Measurements from ENCODE around the gene TIMM17B.

TIMM17B gene

DNA sequence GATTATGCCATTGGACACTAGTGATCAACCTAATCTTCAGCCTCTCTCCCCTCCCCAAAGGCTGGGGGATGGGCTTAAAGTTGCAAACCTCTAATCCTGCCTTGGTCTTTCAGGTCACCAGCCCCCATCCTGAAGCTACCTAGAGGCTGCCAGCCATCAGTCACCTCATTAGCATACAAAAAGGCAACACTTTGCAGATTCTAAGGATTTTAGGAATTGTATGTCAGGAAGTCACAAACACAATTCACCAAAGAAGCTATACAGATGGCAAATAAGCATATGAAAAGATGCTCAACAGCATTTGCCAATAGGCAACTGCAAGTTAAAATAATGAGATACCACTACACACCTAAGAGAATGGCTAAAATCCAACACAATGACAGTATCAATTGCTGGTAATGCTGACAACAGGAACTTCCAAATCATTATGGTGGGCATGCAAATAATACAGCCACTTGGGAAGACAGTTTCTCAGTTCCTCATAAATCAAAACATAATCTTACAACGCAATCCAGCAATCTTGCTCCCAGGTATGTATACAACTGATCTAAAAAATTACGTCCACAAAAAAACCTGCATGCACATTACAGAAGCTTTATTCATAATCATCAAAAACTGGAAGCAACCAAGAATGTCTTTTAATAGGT, 30.3 kb upstream of the TIMM17B start:
- in situ Hi-C loops (cut with MboI; ENCODE audit: low sequenced_read_pairs, unreplicated experiment): no loop called here
- TF ChIP-seq, protein P1, sequence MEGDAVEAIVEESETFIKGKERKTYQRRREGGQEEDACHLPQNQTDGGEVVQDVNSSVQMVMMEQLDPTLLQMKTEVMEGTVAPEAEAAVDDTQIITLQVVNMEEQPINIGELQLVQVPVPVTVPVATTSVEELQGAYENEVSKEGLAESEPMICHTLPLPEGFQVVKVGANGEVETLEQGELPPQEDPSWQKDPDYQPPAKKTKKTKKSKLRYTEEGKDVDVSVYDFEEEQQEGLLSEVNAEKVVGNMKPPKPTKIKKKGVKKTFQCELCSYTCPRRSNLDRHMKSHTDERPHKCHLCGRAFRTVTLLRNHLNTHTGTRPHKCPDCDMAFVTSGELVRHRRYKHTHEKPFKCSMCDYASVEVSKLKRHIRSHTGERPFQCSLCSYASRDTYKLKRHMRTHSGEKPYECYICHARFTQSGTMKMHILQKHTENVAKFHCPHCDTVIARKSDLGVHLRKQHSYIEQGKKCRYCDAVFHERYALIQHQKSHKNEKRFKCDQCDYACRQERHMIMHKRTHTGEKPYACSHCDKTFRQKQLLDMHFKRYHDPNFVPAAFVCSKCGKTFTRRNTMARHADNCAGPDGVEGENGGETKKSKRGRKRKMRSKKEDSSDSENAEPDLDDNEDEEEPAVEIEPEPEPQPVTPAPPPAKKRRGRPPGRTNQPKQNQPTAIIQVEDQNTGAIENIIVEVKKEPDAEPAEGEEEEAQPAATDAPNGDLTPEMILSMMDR (IDR thresholded peaks at IDR 0.05; ENCODE audit: borderline replicate concordance, control extremely low read depth, extremely low read depth, insufficient read depth, missing control alignments): no peak
- DNase-seq (ENCODE audit: low spot score): no peak

DNA sequence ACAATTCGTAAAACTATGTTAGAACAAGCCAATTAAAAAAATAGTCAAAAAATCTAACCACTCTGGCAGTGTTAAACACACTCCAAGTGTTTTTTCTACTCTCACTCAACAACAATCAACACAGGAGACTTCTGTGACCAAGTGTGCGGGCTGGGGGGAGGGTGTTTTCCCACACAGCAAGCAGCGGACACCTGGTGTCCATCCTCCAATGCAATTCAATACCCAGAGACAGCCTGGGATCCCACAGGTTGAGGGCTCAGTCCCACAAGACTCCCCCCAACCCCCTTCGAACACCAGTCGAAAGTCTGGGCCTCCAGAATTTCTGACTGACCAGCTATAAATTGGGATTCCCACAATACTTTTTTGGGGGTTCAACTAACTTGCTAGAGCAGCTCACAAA, 29.6 kb upstream of the TIMM17B start:
- no peak for DNase-seq (ENCODE audit: low spot score)
- TF ChIP-seq, protein P1 (IDR thresholded peaks at IDR 0.05; ENCODE audit: borderline replicate concordance, control extremely low read depth, extremely low read depth, insufficient read depth, missing control alignments): no peak
- in situ Hi-C loops (cut with MboI; ENCODE audit: low sequenced_read_pairs, unreplicated experiment): no loop called here

DNA sequence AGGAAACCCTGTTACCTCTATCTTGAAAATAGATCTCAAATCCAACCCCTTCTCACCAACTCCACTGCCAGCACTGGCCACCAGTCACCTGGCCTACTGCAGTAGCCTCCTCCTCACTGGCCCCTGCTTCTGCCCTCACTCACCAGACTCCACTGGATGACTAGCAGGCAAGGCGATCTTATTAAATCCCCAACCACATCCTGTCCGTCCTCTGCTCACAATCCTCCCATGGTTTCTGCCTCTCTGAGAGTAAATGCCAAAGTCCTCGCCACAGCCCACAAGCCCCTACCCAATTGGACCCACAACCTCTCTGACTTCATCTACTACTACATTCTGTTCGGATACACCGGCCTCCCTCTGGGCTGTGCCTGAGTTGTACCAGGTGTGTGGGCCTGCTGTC, 26.7 kb upstream of the TIMM17B start:
- TF ChIP-seq, protein P1 (IDR thresholded peaks at IDR 0.05; ENCODE audit: borderline replicate concordance, control extremely low read depth, extremely low read depth, insufficient read depth, missing control alignments): no peak
- DNase-seq (ENCODE audit: low spot score): no peak
- in situ Hi-C loops (cut with MboI; ENCODE audit: low sequenced_read_pairs, unreplicated experiment): no loop called here

DNA sequence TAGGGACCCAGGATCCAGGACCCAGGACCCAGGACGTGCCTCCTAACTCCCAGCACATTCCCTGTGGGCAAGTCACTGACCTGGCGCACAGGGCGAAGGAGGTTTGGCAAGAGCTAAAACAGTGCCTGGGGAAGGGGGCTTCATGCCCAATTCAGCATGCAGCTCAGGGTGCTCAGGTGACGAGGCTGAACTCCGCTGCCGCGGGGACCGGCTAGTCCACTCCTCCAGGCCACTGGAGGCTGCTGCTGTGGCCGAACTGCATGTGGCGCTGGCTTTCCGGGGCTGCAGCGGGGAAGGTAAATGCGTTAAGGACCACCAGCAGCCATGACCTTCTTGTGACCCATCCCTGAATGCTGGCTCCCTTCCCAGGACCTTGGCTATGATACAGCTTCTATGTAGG, 26.2 kb upstream of the TIMM17B start:
- TF ChIP-seq, protein P1 (IDR thresholded peaks at IDR 0.05; ENCODE audit: borderline replicate concordance, control extremely low read depth, extremely low read depth, insufficient read depth, missing control alignments): no peak
- in situ Hi-C loops (cut with MboI; ENCODE audit: low sequenced_read_pairs, unreplicated experiment): no loop called here
- DNase-seq (ENCODE audit: low spot score): no peak

DNA sequence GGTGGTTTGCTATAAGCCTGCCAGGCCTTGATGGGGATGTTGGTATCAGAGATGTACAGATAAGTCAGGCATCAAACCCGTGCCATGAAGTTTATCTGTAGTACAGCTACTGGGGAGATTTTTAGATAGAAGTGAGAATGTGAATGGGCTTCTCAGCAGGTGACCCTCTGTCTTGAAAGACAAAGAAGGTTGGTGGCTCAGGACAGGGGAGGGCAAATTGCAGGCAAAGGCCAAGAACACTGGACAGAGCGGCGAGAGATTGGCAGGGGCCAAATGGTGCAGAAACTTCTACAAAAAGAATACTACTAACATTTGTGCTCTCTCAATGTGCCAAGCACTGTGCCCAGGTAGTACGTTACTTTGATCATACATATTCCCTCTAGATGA, 23.1 kb upstream of the TIMM17B start:
- TF ChIP-seq, protein P1 (IDR thresholded peaks at IDR 0.05; ENCODE audit: borderline replicate concordance, control extremely low read depth, extremely low read depth, insufficient read depth, missing control alignments): no peak
- in situ Hi-C loops (cut with MboI; ENCODE audit: low sequenced_read_pairs, unreplicated experiment): no loop called here
- no peak for DNase-seq (ENCODE audit: low spot score)

DNA sequence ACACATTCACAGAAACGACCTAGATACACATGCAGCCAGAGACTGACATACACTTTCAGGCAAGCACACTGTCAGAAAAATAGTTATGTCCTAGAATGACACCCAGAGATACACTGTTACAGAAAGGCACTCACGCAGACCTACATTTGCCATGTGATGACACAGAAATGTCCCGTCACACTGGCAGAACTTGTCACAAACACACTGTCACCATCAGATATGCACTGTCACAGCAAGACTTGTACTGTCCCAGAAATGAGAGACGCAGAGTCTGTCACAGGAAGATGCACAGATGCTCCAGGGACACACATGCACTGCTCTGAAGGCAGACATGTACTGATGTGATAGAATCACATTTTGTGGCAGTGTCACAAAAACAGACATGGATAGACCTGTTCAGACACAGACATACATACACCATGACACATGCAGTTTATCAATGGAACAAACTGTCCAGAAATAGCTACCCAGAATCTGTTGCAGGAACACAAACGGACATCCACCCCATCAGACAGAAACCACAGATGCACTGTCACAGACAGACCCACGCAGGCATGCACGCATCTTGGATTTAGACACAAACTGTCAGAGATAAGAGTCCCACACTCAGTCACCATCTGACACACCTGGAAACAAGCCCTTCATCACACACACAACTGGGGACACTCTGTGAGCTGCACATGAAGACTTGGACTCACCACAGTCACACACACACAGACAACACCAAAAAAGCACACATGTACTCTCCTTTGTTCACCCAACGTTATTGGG, 22.6 kb upstream of the TIMM17B start:
- DNase-seq (ENCODE audit: low spot score): no peak
- in situ Hi-C loops (cut with MboI; ENCODE audit: low sequenced_read_pairs, unreplicated experiment): no loop called here
- TF ChIP-seq, protein P1 (IDR thresholded peaks at IDR 0.05; ENCODE audit: borderline replicate concordance, control extremely low read depth, extremely low read depth, insufficient read depth, missing control alignments): no peak

Measured in GM13976 (cell line).